ENCODE measurements around the gene KIF4A.
A peak's percentile ranks its signal among the peaks of the same experiment; 100 is the strongest.
"Not testable (repeated sequence)": the region's sequence is repeated elsewhere in the genome, so short reads cannot be mapped to it uniquely, and the experiment has no call there.

Gene KIF4A

DNA sequence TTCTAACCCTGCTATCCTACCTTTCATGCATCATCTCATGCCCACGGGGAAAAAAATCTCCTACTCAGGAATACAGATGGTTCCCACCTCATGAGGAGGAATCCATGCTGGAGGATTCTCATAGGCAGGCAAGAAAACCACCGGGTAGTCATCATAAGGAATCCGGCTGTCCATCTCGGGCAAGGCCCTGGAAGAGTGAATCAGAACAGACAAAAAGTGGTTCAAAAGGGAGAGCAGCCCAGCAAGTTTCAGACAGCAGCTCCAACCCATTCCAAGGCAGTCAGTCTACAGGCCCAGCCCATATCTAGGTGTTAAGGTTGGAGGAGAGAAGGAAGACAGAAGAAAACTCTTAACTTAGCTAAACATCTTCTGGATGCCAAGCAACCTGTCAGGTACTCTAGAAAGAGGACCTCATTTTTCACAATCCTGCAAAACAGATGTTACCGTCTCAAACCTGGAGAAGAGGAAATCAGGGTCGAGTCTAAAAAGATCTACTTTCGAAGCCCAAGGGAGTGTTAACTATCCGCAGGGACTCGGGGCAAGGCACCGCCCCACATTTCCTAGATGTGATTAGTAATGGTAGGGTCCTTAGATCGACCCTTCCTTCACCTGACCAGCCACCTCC is 624 bp upstream of the KIF4A start:
- peak overlapping the region; percentile 77 for H3K4me3 ChIP-seq (ENCODE audit: low read length)
- TF ChIP-seq, protein P1, sequence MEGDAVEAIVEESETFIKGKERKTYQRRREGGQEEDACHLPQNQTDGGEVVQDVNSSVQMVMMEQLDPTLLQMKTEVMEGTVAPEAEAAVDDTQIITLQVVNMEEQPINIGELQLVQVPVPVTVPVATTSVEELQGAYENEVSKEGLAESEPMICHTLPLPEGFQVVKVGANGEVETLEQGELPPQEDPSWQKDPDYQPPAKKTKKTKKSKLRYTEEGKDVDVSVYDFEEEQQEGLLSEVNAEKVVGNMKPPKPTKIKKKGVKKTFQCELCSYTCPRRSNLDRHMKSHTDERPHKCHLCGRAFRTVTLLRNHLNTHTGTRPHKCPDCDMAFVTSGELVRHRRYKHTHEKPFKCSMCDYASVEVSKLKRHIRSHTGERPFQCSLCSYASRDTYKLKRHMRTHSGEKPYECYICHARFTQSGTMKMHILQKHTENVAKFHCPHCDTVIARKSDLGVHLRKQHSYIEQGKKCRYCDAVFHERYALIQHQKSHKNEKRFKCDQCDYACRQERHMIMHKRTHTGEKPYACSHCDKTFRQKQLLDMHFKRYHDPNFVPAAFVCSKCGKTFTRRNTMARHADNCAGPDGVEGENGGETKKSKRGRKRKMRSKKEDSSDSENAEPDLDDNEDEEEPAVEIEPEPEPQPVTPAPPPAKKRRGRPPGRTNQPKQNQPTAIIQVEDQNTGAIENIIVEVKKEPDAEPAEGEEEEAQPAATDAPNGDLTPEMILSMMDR (IDR thresholded peaks at IDR 0.05; ENCODE audit: insufficient read depth, low read depth, low read length, missing control alignments), result no peak
- peak; percentile 31 for DNase-seq (ENCODE audit: low read depth)

DNA sequence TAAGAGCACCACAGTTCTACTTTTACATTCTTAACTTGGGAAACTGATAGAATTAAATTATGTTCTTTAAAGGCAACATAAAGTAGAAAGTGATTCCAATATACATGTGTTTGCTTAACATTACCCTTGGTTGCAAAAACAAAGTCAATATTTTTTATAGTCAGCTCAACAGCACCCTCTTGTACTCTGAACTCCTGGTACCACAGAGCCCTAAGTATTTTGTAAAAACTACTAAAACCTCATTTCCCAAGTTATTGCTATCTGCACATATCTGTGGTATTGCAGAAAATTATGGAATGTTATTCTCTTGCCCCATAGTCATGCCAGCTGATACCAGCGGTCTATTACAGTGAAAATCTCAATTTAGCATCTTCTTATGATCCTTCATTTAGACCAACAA is 2.9 kb downstream of the KIF4A start:
- TF ChIP-seq, protein P1 (IDR thresholded peaks at IDR 0.05; ENCODE audit: insufficient read depth, low read depth, low read length, missing control alignments), result no peak
- H3K4me3 ChIP-seq (ENCODE audit: low read length), result no peak overlapping the region
- DNase-seq (ENCODE audit: low read depth), result no peak

DNA sequence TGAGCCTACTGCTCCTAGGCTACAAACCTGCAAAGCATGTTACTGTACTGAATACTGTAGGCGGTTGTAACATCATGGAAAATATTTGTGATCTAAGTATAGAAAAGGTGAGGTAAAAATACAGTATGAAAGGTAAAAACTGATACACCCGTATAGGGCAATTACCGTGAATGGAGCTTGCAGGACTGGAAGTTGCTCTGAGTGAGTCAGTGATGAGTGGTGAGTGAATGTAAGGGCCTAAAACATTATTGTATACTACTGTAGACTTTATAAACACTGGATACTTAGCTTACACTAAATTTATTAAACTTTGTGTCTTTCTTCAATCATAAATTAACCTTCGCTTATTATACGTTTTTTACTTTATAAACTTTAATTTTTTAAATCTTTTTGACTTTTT is 3.7 kb downstream of the KIF4A start:
- peak; percentile 61 for DNase-seq (ENCODE audit: low read depth)
- TF ChIP-seq, protein P1 (IDR thresholded peaks at IDR 0.05; ENCODE audit: insufficient read depth, low read depth, low read length, missing control alignments), result no peak
- no peak overlapping the region for H3K4me3 ChIP-seq (ENCODE audit: low read length)

DNA sequence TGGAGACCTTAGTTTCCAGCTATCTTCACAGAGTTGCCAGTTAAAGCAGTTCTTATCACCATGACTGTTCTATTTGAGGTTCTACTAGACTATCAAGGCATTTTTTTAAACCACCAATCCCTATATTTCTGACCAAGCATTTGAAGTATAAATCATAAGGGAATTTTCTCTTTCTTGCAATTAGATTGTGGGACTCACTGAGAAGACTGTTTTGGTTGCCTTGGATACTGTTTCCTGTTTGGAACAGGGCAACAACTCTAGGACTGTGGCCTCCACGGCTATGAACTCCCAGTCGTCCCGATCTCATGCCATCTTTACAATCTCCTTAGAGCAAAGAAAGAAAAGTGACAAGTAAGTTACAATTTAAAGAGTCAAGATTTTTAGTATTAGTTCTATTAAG is 11.8 kb downstream of the KIF4A start:
- TF ChIP-seq, protein P1 (IDR thresholded peaks at IDR 0.05; ENCODE audit: insufficient read depth, low read depth, low read length, missing control alignments), result no peak
- no peak overlapping the region for H3K4me3 ChIP-seq (ENCODE audit: low read length)
- DNase-seq (ENCODE audit: low read depth), result no peak

DNA sequence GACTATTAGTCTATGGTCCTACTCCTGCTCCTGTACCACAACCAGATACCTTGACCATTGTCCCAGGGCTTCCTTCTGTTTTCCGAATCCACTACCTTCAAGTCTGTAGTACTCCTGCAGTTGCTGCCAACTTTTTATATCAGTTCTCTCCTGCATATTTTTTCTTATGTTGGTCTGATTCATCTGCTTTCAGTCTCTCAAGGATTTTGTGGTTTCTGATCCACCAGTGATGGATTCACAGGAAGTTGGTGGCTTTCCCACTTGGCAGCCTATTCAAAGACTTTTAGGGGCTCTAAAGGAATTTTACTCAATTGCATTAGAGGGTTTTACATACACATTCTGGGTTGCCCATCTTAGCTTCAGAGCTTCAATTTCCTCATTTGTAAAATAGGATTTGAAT is 23.6 kb downstream of the KIF4A start:
- TF ChIP-seq, protein P1 (IDR thresholded peaks at IDR 0.05; ENCODE audit: insufficient read depth, low read depth, low read length, missing control alignments), result no peak
- DNase-seq (ENCODE audit: low read depth), result no peak

DNA sequence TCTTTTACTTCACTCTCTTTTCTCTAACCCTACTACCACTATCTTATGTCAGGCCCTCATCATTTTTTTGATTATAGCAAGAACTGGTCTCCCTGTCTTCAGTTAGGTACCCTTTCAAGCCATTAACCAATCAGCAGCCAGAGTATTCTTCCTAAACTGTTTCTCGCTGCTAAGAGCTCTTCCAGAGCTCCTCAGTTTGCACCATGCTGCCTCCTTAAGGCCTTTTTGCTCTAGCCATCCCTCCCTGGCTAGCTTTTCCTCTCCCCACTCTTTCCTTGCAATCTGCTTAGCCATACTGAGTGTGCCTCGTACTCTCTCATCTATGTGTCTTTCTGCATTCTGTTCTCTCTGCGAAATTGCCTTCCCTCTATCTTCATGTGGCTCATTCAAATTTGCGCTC is 32.9 kb downstream of the KIF4A start:
- TF ChIP-seq, protein P1 (IDR thresholded peaks at IDR 0.05; ENCODE audit: insufficient read depth, low read depth, low read length, missing control alignments), result no peak
- no peak for DNase-seq (ENCODE audit: low read depth)
- no peak overlapping the region for H3K4me3 ChIP-seq (ENCODE audit: low read length)

More for the DNA sequence above, 23.6 kb downstream of the KIF4A start:
- H3K4me3 ChIP-seq (ENCODE audit: low read length), result no peak overlapping the region

DNA sequence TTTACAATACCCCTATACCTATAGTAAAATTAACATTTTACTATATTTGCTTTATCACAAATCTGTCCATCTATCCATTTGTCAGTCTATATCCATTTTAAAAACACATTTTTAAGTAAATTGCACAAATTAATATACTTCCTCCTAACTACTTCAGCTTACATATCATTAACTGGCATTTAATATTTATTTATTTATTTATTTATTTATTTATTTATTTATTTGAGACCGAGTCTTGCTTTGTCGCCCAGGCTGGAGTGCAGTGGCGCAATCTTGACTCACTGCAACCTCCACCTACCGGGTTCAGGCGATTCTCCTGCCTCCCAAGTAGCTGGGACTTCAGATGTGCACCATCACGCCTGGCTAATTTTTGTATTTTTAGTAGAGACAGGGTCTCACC is 33.7 kb downstream of the KIF4A start:
- H3K4me3 ChIP-seq (ENCODE audit: low read length); DNase-seq (ENCODE audit: low read depth): not testable (repeated sequence)
